IMR-90 (cell line): ENCODE results near the gene POU2F1. TPM values are rescaled to one million over a fixed set of nuclear protein-coding genes. Genes with fewer than 3 reads are reported as not detected.

Experiments
- ATAC-seq: fragments of 200-7000 bp; cut with Tn5 transposase; 2 replicates; pipeline ENCODE4 v1.9.1; 2020; ENCODE audit warnings: low read depth, mild to moderate bottlenecking, moderate library complexity
- BruUV-seq: library from RNA; stranded (reverse); fragments of 400-500 nt; replicated peaks from 2 replicates; lab custom pipeline; 2021; lab: Mats Ljungman, UMichigan
- CTCF ChIA-PET: fragments of 300-600 bp; formaldehyde crosslinking; extraction: SDS; loops from one replicate; lab custom pipeline; 2021; ENCODE audit warnings: antibody characterized with exemption; lab: Yijun Ruan, JAX
- POLR2A ChIA-PET: fragments of 300-600 bp; sonication (Branson Sonifier 250); formaldehyde crosslinking; loops from one replicate; lab custom pipeline; 2022; ENCODE audit warnings: antibody characterized with exemption; ENCODE audit not compliant: unreplicated experiment; lab: Charles Lee
- DNase-seq: peaks from one replicate; pipeline ENCODE4 v3.0.0; 2013
- H2AFZ ChIP-seq: replicated peaks from 2 replicates; pipeline ENCODE3; 2013; ENCODE audit warnings: low read length, mild to moderate bottlenecking; ENCODE audit not compliant: poor library complexity
- H2AK5ac ChIP-seq: 2 replicates; pipeline ENCODE4 v1.6.1; 2013; ENCODE audit warnings: low read depth, low read length, inconsistent platforms
- H2AK9ac ChIP-seq: replicated peaks from 2 replicates; pipeline ENCODE3; 2013; ENCODE audit warnings: mild to moderate bottlenecking, low read depth, low read length, moderate library complexity; ENCODE audit not compliant: poor library complexity
- H2BK120ac ChIP-seq: 2 replicates; pipeline ENCODE4 v1.6.1; 2013; ENCODE audit warnings: low read depth, low read length, inconsistent platforms
- H2BK15ac ChIP-seq: 3 replicates; pipeline ENCODE4 v1.6.1; 2013; ENCODE audit warnings: low read depth, low read length, inconsistent platforms
- H2BK20ac ChIP-seq: 2 replicates; pipeline ENCODE4 v1.6.1; 2013; ENCODE audit warnings: low read depth, mild to moderate bottlenecking, inconsistent platforms, low read length, moderate library complexity
- H2BK5ac ChIP-seq: 2 replicates; pipeline ENCODE4 v1.6.1; 2013; ENCODE audit warnings: mild to moderate bottlenecking, low read depth, low read length, inconsistent platforms; ENCODE audit not compliant: poor library complexity, severe bottlenecking
- H3K14ac ChIP-seq: replicated peaks from 2 replicates; pipeline ENCODE4 v1.6.1; 2013; ENCODE audit warnings: low read depth, low read length, inconsistent platforms
- H3K18ac ChIP-seq: 2 replicates; pipeline ENCODE4 v1.6.1; 2013; ENCODE audit warnings: low read depth, low read length, control low read depth
- H3K23ac ChIP-seq: 2 replicates; pipeline ENCODE4 v1.6.1; 2013; ENCODE audit warnings: low read depth, low read length, inconsistent platforms
- H3K27ac ChIP-seq: 2 replicates; pipeline ENCODE4 v1.5.1; 2013; ENCODE audit warnings: mild to moderate bottlenecking, control low read depth, low read length; ENCODE audit not compliant: insufficient read depth
- H3K27me3 ChIP-seq: 2 replicates; pipeline ENCODE4 v1.6.1; 2013; ENCODE audit warnings: low read length; ENCODE audit not compliant: control insufficient read depth, insufficient read depth
- H3K36me3 ChIP-seq: 2 replicates; pipeline ENCODE4 v1.6.1; 2013; ENCODE audit warnings: low read length, mixed read lengths; ENCODE audit not compliant: control insufficient read depth, insufficient read depth
- H3K4ac ChIP-seq: 2 replicates; pipeline ENCODE4 v1.6.1; 2013; ENCODE audit warnings: low read depth, low read length, inconsistent platforms
- H3K4me1 ChIP-seq: 2 replicates; pipeline ENCODE4 v1.6.1; 2013; ENCODE audit warnings: low read length, mixed read lengths; ENCODE audit not compliant: control insufficient read depth, insufficient read depth
- H3K4me2 ChIP-seq: 2 replicates; pipeline ENCODE4 v1.6.1; 2013; ENCODE audit warnings: low read depth, mild to moderate bottlenecking, control low read depth, low read length, moderate library complexity
- H3K4me3 ChIP-seq: 2 replicates; pipeline ENCODE4 v1.5.1; 2013; ENCODE audit warnings: low read depth, mild to moderate bottlenecking, control low read depth, low read length, moderate library complexity; ENCODE audit not compliant: insufficient read depth
- H3K56ac ChIP-seq: 2 replicates; pipeline ENCODE4 v1.6.1; 2013; ENCODE audit warnings: low read length, inconsistent platforms; ENCODE audit not compliant: insufficient read depth; ENCODE audit errors: extremely low read depth
- H3K79me1 ChIP-seq, 2 experiments: 2 replicates each; pipeline ENCODE4 v1.6.1; 2013; ENCODE audit warnings: low read length in 2 of 2, inconsistent platforms in 1 of 2, low read depth in 1 of 2
- H3K9ac ChIP-seq: 2 replicates; pipeline ENCODE4 v1.6.1; 2013; ENCODE audit warnings: low read depth, low read length, control low read depth
- H3K9me1 ChIP-seq: 2 replicates; pipeline ENCODE4 v1.6.1; 2013; ENCODE audit warnings: low read length, inconsistent platforms; ENCODE audit not compliant: insufficient read depth
- H3K9me3 ChIP-seq: 2 replicates; pipeline ENCODE4 v1.6.1; 2013; ENCODE audit warnings: low read length; ENCODE audit not compliant: control insufficient read depth, insufficient read depth
- H4K20me1 ChIP-seq: 2 replicates; pipeline ENCODE4 v1.6.1; 2013; ENCODE audit warnings: low read length, inconsistent platforms; ENCODE audit not compliant: insufficient read depth
- H4K5ac ChIP-seq: 2 replicates; pipeline ENCODE4 v1.6.1; 2013; ENCODE audit warnings: mild to moderate bottlenecking, low read depth, low read length, control low read depth
- H4K8ac ChIP-seq, 2 experiments: 2 replicates each; pipeline ENCODE4 v1.6.1; 2013; ENCODE audit warnings: low read depth in 2 of 2, low read length in 2 of 2, control low read depth in 1 of 2, inconsistent platforms in 1 of 2
- H4K91ac ChIP-seq: 2 replicates; pipeline ENCODE4 v1.6.1; 2013; ENCODE audit warnings: low read depth, low read length, inconsistent platforms; ENCODE audit not compliant: insufficient read depth
- BHLHE40 ChIP-seq: fragments of 150-350 bp; IDR thresholded peaks from 2 replicates; pipeline ENCODE4 v1.6.1; 2016; ENCODE audit warnings: mild to moderate bottlenecking, low read depth, low read length
- CEBPB ChIP-seq: IDR thresholded peaks from 2 replicates; pipeline ENCODE4 v1.6.1; 2012; ENCODE audit warnings: low read depth, low read length, improper control_type of control experiment
- FOS ChIP-seq: fragments of 150-350 bp; IDR thresholded peaks from 2 replicates; pipeline ENCODE4 v1.6.1; 2016; ENCODE audit warnings: low read depth, low read length
- MAFK ChIP-seq: IDR thresholded peaks from 2 replicates; pipeline ENCODE4 v1.6.1; 2012; ENCODE audit warnings: low read depth, low read length, improper control_type of control experiment
- MXI1 ChIP-seq: IDR thresholded peaks from 2 replicates; pipeline ENCODE4 v1.6.1; 2012; ENCODE audit warnings: low read depth, mild to moderate bottlenecking, low read length, moderate library complexity, borderline replicate concordance
- NFE2L2 ChIP-seq: fragments of 150-350 bp; IDR thresholded peaks from 2 replicates; pipeline ENCODE4 v1.6.1; 2016; ENCODE audit warnings: low read depth, mild to moderate bottlenecking, low read length
- POLR2A ChIP-seq: IDR thresholded peaks from 2 replicates; pipeline ENCODE4 v1.6.1; 2012; ENCODE audit warnings: mild to moderate bottlenecking, low read depth, low read length
- RAD21 ChIP-seq: IDR thresholded peaks from 2 replicates; pipeline ENCODE4 v1.6.1; 2012; ENCODE audit warnings: low read length, improper control_type of control experiment
- RCOR1 ChIP-seq: IDR thresholded peaks from 2 replicates; pipeline ENCODE4 v1.6.1; 2012; ENCODE audit warnings: mild to moderate bottlenecking, low read length, improper control_type of control experiment; ENCODE audit not compliant: insufficient replicate concordance
- RFX5 ChIP-seq: IDR thresholded peaks from 2 replicates; pipeline ENCODE4 v1.8.0; 2012; ENCODE audit warnings: low read depth, mild to moderate bottlenecking, low read length, moderate library complexity
- SMC3 ChIP-seq: fragments of 150-350 bp; IDR thresholded peaks from 2 replicates; pipeline ENCODE4 v1.6.1; 2016; ENCODE audit warnings: low read depth, mild to moderate bottlenecking, antibody characterized with exemption, low read length, moderate library complexity
- WGBS, 2 experiments: methylation state at CpG; one replicate each; pipeline versions ENCODE4 v1.1.5 to v1.1.7; 2013; ENCODE audit warnings: missing lambda C conversion rate in 2 of 2; ENCODE audit not compliant: insufficient read length in 1 of 2; ENCODE audit errors: extremely low coverage in 2 of 2; 5-methylcytosine and 5-hydroxymethylcytosine counted together
- dilution Hi-C: fragments of 300-500 bp; cut with HindIII; formaldehyde crosslinking; loops from one replicate; pipeline ENCODE4 v1.14.3; 2018; ENCODE audit warnings: low sequenced_read_pairs; ENCODE audit not compliant: unreplicated experiment
- in situ Hi-C: fragments of 300-500 bp; cut with MboI; formaldehyde crosslinking; loops from 3 replicates; pipeline ENCODE4 v1.14.3; 2019; ENCODE audit warnings: low sequenced_read_pairs, inconsistent platforms, mixed read lengths
- intact Hi-C: fragments of 100-400 bp; cut with micrococcal nuclease; formaldehyde crosslinking; loops from 2 replicates; pipeline ENCODE4 v1.10.0; 2022
- polyA plus RNA-seq, 3 experiments: library from polyadenylated mRNA; depleted of rRNA; stranded (reverse); fragments of >200 nt; gene quantifications; 2 replicates each; pipeline ENCODE4 v1.2.3, GENCODE V29; 2012; ENCODE audit warnings: low replicate concordance in 1 of 3
- total RNA-seq: library from RNA; depleted of rRNA; stranded (reverse); fragments of >200 nt; gene quantifications from 2 replicates; pipeline ENCODE4 v1.2.3, GENCODE V29; 2012
- TF ChIP-seq, protein P1 (sequence below): conservative IDR thresholded peaks from 2 replicates; pipeline ENCODE4 v1.5.1; 2012; ENCODE audit warnings: mild to moderate bottlenecking, low read depth, low read length, improper control_type of control experiment

POU2F1 gene
- total and polyA plus RNA-seq, 2 of the 4 experiments (the other 2 are of a cell fraction) = 1.2 to 3.4 TPM

DNA sequence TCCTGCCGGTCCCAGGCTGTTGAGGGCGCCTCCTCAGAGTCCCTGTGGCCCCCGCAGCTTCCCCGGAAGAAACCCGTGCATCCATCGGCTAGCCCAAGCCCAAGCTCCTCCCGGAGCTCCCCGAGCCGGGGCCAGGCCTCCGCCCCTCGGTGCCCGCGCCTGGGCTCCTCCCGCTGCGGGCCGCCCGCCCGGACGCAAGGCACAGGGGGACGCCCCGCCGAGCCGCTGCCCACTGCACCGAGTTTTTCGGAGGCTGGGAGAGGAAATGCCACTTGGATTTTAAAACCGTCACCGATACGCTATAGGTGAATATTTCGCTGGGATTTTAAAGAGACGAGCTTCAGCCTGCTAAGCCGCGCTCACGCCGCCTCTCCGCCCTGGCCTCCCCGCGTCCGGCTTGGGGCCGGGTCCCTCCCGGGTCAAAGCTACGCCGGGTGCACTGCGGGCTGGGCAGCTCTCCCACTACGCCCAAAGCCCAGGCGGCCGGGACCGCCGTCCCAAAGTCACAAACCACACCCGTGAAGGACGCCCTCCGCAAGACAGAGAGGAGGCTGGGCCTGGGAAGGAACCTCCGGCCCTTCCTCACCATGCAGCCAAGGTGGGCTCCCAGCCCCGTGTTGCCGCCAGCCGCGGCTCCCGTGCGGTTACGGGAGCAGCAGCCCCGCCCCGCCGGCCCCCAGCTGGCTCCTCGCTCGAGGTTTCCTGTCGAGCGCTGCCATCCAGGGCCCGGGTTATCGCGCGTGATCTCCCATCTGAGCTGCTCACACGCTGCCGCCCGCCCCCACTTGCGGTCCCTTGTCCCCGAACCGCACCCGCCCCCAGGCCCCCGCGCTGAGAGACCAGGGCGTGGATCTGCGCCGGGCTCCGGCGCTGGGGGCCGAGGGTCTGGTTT is 234.5 kb downstream of the POU2F1 start:
- no peak overlapping the region for H3K14ac ChIP-seq
- no TSS peak for BruUV-seq
- H2AK9ac ChIP-seq = no peak overlapping the region
- dilution Hi-C loops (no loop called here), intact Hi-C loops (loop anchor here (10.0 kb wide), 1 partner anchor 230 kb away; no protein-coding TSS in a partner anchor), in situ Hi-C loops (no loop called here)
- ChIA-PET POLR2A (interaction anchor here (0.6 kb wide), 1 partner anchor 16 kb away, joined by 13 read pairs; no protein-coding TSS in a partner anchor), CTCF (no interaction called here)
- no peak for TF ChIP-seq RAD21
- no peak for TF ChIP-seq BHLHE40
- no peak for TF ChIP-seq MAFK
- TF ChIP-seq, protein P1, sequence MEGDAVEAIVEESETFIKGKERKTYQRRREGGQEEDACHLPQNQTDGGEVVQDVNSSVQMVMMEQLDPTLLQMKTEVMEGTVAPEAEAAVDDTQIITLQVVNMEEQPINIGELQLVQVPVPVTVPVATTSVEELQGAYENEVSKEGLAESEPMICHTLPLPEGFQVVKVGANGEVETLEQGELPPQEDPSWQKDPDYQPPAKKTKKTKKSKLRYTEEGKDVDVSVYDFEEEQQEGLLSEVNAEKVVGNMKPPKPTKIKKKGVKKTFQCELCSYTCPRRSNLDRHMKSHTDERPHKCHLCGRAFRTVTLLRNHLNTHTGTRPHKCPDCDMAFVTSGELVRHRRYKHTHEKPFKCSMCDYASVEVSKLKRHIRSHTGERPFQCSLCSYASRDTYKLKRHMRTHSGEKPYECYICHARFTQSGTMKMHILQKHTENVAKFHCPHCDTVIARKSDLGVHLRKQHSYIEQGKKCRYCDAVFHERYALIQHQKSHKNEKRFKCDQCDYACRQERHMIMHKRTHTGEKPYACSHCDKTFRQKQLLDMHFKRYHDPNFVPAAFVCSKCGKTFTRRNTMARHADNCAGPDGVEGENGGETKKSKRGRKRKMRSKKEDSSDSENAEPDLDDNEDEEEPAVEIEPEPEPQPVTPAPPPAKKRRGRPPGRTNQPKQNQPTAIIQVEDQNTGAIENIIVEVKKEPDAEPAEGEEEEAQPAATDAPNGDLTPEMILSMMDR = no peak
- no peak for TF ChIP-seq MXI1
- TF ChIP-seq RFX5 = no peak
- TF ChIP-seq POLR2A = no peak
- no peak for TF ChIP-seq NFE2L2
- no peak for TF ChIP-seq CEBPB
- TF ChIP-seq FOS = no peak
- TF ChIP-seq SMC3 = no peak
- TF ChIP-seq RCOR1 = no peak
- no peak overlapping the region for H3K4ac ChIP-seq
- DNase-seq = no peak
- no peak overlapping the region for H3K56ac ChIP-seq
- no peaks in the 10 kb centered on the region; the same call in 1 of the 2 replicates for H3K9me1 ChIP-seq
- WGBS, 2 experiments = 2% methylated on average over 19 of the region's 85 CpGs; no CpG with 5 or more reads in 1 of the 2 experiments
- no peak overlapping the region for H4K5ac ChIP-seq
- no peak overlapping the region for H2AK5ac ChIP-seq
- H2BK5ac ChIP-seq = no peak overlapping the region
- no peaks in the 10 kb centered on the region for H3K4me1 ChIP-seq
- H4K8ac ChIP-seq = peak overlapping the region in 1 of 2 experiments; percentile 0; a peak in 1 of 4 replicates
- H3K4me3 ChIP-seq = peak overlapping the region; percentile 56
- H3K9ac ChIP-seq = peak overlapping the region; percentile 45
- no peaks in the 10 kb centered on the region for H3K9me3 ChIP-seq
- H3K27ac ChIP-seq = no peak overlapping the region
- no peaks in the 10 kb centered on the region for H4K20me1 ChIP-seq
- H4K91ac ChIP-seq = no peak overlapping the region
- ATAC-seq = peak; percentile 83
- H2AFZ ChIP-seq = peak overlapping the region; percentile 82
- H3K18ac ChIP-seq = no peak overlapping the region
- no peak overlapping the region for H2BK15ac ChIP-seq
- H3K4me2 ChIP-seq = peak overlapping the region; percentile 83
- H3K23ac ChIP-seq = no peak overlapping the region
- no peak overlapping the region for H2BK20ac ChIP-seq
- no peak overlapping the region for H2BK120ac ChIP-seq
- H3K36me3 ChIP-seq = no peaks in the 10 kb centered on the region
- no peaks in the 10 kb centered on the region for H3K79me1 ChIP-seq
- peaks cover 25% of the 10 kb centered on the region for H3K27me3 ChIP-seq
